ENCODE measurements around the gene GAREM1. TPM values are rescaled to one million over a fixed set of nuclear protein-coding genes. Genes with fewer than 3 reads are reported as not detected.
A peak's percentile ranks its signal among the peaks of the same experiment; 100 is the strongest.

Gene GAREM1
- polyA plus RNA-seq, 4 donors, result 28.5 to 35.6 (median 31.7) TPM

GRCh38 chr18:32337347-32337746, 133.3 kb downstream of the GAREM1 start:
- DNase-seq (ENCODE audit: low read depth in 4 of 4, low spot score in 3 of 4), result no peak

DNA sequence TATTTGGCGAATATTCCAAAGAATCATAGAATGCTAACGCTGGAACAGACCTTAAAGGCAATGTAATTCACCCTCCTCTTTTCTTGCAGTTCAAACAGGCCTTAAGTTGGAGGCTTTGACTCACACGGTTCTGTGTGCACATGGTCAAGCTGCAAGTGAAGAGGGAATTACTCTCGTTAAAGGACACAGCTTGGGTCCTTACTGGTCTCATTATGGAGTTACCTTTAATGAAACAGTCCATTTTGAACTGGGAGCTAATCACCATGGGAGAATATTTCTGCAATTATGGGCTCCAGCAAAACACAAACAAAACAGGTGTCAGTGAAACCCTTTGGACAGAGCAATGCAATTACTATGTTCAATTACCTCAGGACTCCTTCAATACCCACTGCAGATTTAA, 135.5 kb downstream of the GAREM1 start:
- no peak for DNase-seq (ENCODE audit: low read depth in 4 of 4, low spot score in 3 of 4)

DNA sequence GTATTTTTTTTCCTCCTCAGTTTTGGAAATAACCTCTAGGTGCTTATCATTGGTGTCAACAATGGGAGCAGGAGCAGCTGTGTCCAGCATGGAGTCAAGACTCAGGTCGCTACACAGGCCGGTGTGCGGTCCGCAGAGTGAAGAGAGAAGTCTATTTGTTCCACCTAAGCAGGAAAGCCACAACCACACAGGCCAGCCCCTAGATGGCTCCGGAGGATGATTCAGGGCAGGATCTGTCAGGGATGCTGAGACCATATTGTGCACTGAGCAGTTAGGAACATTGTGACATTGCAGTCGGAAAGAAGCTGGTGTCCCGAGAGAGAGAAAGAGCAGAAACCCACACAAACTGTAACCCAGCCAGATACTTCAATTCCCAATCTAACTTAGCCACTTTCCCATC, 136.9 kb downstream of the GAREM1 start:
- no peak for DNase-seq (ENCODE audit: low read depth in 4 of 4, low spot score in 3 of 4)

- no peak for DNase-seq (ENCODE audit: low read depth in 4 of 4, low spot score in 3 of 4)
These were observed 138.0 kb downstream of the GAREM1 start for GRCh38 chr18:32332708-32333107.

DNA sequence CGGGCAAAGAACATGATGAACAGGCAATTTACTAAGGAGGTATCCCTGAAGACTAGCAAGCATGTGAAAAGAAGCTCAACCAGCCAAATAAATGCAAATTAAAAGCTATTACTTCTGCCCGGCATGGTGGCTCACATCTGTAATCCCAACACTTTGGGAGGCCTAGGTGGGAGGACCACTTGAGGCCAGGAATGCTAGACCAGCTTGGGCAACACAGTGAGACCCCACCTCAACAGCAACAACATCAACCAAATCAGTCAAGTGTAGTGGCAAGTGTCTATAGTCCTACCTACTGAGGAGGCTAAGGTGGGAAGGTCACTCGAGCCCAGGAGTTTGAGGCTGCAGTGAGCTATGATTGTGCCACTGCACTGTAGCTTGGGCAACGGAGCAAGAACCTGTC, 141.7 kb downstream of the GAREM1 start:
- no peak for DNase-seq (ENCODE audit: low read depth in 4 of 4, low spot score in 3 of 4)

DNA sequence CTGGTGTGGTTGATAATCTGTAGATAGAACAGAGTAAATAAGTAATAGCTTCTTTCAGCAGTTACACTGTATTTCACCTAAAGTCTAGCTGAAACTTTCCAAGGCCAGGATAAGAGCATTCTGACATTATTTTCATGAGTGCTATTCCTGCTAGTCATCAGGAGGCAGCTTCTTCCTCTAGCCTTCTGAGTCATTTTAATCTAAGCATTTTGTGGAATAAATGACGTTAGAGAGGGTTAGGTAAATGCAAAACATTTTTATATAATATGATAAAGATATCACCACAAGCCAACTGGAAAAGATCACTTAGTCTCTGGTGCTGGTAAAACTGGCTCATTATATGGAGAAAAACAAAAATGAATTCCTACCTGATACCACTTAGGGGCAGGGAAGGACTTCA, 142.3 kb downstream of the GAREM1 start:
- DNase-seq (ENCODE audit: low read depth in 4 of 4, low spot score in 3 of 4), result no peak

- no peak for DNase-seq (ENCODE audit: low read depth in 4 of 4, low spot score in 3 of 4)
These were observed 144.0 kb downstream of the GAREM1 start for GRCh38 chr18:32326450-32327308.

DNA sequence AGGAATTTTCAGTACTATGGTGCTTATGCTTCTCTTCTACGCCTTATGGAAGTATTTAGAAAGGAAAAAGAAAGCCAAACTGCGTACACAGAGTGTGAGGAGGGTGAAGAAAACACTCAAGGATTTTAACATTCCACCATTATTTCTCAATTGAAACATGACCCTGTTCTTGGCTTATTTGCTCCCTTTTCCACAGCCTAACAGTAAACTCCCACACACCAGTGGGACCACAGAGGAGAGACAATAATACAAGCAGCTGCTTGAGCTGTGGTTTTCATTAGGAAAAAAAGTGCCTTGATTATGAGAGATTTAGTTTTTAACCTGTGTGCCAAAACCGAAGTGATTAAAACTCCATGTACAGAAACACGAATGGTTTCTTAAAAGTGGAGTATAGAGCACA, 146.5 kb downstream of the GAREM1 start:
- DNase-seq (ENCODE audit: low read depth in 4 of 4, low spot score in 3 of 4), result no peak

- DNase-seq (ENCODE audit: low read depth in 4 of 4, low spot score in 3 of 4), result no peak
These were observed 148.9 kb downstream of the GAREM1 start for GRCh38 chr18:32321826-32322225.

- no peak for DNase-seq (ENCODE audit: low read depth in 4 of 4, low spot score in 3 of 4)
These were observed 151.6 kb downstream of the GAREM1 start for GRCh38 chr18:32319084-32319483.

DNA sequence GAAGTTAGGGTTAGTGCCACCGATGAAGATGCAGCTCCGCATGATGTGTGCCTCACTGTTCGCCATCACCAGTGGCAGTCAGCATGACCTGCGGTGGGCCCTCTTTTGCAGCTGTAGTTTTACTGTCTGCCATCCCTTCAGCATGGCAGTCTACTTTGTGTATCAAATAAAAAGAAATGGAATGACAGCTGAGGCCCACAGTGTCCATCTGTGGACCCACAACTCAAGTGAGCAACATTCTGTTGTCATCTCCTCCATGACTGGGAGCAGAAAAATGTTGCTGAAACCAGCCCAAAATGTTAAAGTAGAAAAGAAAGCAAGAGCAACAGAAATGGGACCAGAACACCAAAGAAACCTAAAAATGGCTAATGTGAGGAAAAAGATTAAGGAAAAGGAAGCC, 152.1 kb downstream of the GAREM1 start:
- DNase-seq (ENCODE audit: low read depth in 4 of 4, low spot score in 3 of 4), result no peak

GRCh38 chr18:32317651-32318050, 153.0 kb downstream of the GAREM1 start:
- DNase-seq (ENCODE audit: low read depth in 4 of 4, low spot score in 3 of 4), result no peak

DNA sequence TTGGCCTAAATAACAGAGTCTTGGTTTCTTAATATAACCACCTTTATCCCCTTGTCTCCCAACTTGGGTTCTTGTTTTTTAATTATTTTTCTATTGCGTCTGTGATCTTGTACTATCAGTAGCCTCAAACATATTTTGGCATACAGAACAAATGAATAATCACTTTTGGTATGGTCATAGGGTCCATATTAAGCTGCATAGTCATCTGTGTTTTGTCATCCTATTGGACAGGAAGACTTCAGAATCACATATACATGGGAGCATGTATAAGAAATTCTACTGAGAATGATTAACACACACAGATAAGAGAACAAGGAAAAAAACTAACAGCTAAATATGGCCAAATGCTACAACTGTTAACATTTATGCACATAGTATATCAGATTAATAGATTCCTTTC, 154.8 kb downstream of the GAREM1 start:
- no peak for DNase-seq (ENCODE audit: low read depth in 4 of 4, low spot score in 3 of 4)

- DNase-seq (ENCODE audit: low read depth in 4 of 4, low spot score in 3 of 4), result no peak
These were observed 159.9 kb downstream of the GAREM1 start for GRCh38 chr18:32310774-32311173.

DNA sequence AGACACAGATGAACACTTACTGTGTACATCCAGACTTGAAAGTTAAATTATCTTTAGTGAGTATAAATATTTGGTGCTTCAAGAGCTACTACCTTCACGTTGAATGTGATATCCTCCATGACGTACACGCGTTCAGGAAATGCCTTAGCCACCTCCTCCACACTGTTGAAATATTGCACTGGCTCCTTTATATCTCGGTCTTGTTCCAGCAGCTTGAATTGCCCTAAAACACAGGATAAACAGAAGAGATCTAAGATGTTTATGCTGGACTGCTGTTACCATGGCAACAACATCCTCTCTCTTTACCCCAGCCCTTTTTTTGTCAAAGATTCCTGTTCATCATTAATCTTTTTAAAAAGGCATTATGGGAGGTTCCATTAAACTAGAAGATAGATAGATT, 160.6 kb downstream of the GAREM1 start:
- DNase-seq (ENCODE audit: low read depth in 4 of 4, low spot score in 3 of 4), result peak; percentile 49 to 61 (median 52)

DNA sequence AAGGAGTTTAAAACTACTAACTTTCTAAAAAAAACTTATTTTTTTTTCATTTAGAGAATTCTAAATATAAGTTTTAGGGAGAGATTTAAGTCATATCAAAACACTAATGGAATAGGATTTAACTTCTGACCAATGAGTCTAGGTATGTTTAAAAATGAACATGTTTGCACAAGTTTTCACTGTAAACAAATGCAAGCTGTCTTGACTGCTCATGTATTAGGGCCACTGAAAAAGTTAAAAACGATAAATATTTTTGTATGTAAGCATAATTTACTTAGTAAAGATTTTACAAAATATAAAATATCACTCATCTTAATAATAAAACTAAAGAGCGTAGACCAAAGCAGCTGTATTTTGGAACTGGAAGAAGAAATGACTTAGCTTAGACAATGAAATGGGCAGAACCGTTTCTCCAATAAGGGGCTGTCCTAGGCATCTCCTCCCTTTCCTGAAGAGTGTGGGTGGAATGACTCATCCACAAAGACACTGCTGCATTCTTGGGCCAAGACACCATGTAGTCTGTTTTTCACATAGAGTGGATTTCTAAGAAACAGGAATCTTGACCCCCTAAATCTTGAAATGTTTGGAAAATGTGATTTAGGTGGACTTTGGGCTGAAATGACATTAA, 162.1 kb downstream of the GAREM1 start:
- no peak for DNase-seq (ENCODE audit: low read depth in 4 of 4, low spot score in 3 of 4)

DNA sequence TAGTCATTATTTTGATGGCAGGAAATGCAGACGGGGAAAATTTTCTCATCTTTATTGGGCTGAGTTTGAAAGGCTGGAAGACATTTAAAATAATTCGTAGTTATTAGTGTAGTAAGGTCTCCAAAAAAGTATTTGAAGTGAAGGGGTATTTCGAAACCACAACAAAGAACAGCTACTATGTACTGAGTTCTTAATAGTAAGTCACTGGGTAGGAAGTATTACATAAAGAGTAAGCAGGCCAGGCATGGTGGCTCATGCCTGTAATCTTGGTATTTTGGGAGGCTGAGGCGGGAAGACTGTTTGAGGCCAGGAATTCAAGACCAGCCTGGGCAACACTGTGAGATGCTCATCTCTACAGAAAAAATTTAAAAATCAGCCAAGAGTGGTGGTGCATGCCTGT, 167.3 kb downstream of the GAREM1 start:
- no peak for DNase-seq (ENCODE audit: low read depth in 4 of 4, low spot score in 3 of 4)

GRCh38 chr18:32302806-32303205, 167.9 kb downstream of the GAREM1 start:
- no peak for DNase-seq (ENCODE audit: low read depth in 4 of 4, low spot score in 3 of 4)

DNA sequence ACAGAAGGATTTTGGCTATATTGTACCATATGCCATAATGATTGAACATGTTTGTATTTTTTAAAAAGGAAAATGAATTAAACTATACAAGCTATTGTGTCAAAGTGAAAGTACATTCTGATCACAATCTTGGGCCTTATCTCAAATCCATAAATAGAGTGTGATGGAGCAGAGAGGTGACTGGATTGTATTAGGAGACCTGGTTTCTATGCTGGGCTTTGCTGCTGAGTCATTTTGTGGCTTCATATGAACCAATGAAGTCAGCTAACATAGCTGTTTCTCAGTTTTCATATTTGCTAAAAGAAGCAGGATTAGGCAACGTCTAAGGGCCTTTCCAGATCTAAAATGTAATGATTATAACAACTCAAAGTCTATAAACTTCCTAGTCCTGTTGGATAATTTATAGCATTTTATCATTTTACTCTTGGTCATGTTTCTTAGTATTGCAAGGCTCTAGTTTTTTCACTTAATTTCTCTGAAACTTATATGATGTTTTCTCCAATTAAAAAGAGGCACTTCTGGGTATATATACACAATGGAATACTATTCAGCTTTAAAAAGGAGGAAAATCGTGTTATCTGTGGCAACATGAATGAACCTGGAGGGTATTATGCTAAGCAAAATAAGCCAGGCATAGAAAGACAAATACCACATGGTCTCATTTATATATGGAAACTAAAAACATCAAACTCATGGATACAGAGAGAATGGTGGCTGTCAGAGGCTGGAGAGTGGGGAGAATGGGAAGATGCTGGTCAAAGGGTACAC, 168.5 kb downstream of the GAREM1 start:
- no peak for DNase-seq (ENCODE audit: low read depth in 4 of 4, low spot score in 3 of 4)

GRCh38 chr18:32301361-32301760, 169.3 kb downstream of the GAREM1 start:
- no peak for DNase-seq (ENCODE audit: low read depth in 4 of 4, low spot score in 3 of 4)

- DNase-seq (ENCODE audit: low read depth in 4 of 4, low spot score in 3 of 4), result no peak
These were observed 169.8 kb downstream of the GAREM1 start for GRCh38 chr18:32300914-32301313.

Measured in right renal pelvis (tissue), 4 donors.